GM12892 (cell line): ENCODE data around the gene PLA2G12B.
"Not testable (repeated sequence)": the region's sequence is repeated elsewhere in the genome, so short reads cannot be mapped to it uniquely, and the experiment has no call there.

Source experiments
- DNase-seq: peaks from one replicate; pipeline ENCODE4 v3.0.0; 2011; ENCODE audit not compliant: insufficient read length
- FAIRE-seq: peaks from 2 replicates; lab custom pipeline; 2011; peaks lifted over from hg19 to GRCh38; lab: Jason Lieb, UNC
- POLR2A ChIP-seq: IDR thresholded peaks from 2 replicates; pipeline ENCODE4 v1.6.1; 2011; ENCODE audit warnings: low read depth, low read length, control low read depth
- POLR2AphosphoS5 ChIP-seq: IDR thresholded peaks from 2 replicates; pipeline ENCODE4 v1.6.1; 2011; ENCODE audit warnings: low read depth, low read length, control low read depth
- TAF1 ChIP-seq: IDR thresholded peaks from 2 replicates; pipeline ENCODE4 v1.6.1; 2011; ENCODE audit warnings: low read depth, mild to moderate bottlenecking, control low read depth, low read length, borderline replicate concordance

Gene PLA2G12B

DNA sequence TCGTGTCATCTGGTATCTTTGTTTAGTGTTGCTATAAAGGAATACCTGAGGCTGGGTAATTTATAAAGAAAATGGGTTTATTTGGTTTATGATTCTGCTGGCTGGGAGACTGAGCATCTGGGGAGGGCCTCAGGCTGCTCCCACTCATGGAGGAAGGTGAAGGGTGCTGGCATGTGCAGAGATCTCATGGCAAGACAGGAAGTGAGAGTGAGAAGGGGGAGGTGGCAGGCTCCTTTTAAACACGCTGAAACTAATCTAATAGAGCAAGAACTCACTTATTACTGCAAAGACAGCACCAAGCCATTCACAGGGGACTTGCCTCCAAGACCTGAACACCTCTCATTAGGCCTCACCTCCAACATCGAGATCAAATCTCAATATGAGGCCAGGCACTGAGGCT lies 49.8 kb downstream of the PLA2G12B start:
- no peak for TF ChIP-seq TAF1
- no peak for TF ChIP-seq POLR2AphosphoS5
- no peak for TF ChIP-seq POLR2A
- FAIRE-seq: no peak
- DNase-seq: no peak

DNA sequence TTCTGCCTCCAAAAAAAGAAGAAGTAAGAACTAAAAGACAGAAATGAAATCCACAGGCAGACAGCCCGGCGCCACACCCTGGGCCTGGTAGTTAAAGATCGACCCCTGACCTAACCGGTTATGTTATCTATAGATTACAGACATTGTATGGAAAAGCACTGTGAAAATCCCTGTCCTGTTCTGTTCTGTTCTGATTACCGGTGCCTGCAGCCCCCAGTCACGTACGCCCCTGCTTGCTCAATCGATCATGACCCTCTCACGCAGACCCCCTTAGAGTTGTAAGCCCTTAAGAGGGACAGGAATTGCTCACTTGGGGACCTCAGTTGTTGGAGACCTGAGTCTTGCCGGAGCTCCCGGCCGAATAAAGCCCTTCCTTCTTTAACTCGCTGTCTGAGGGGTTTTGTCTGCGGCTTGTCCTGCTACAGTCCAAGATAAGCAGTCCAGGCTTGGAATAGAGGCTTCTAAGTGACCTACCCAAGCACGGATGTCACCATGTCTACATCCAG lies 50.6 kb downstream of the PLA2G12B start:
- DNase-seq, FAIRE-seq: not testable (repeated sequence)

- DNase-seq (no peak), FAIRE-seq (no peak)
- TF ChIP-seq POLR2A (no peak), TAF1 (no peak)
These were observed 55.1 kb downstream of the PLA2G12B start for GRCh38 chr10:72899545-72899944.

DNA sequence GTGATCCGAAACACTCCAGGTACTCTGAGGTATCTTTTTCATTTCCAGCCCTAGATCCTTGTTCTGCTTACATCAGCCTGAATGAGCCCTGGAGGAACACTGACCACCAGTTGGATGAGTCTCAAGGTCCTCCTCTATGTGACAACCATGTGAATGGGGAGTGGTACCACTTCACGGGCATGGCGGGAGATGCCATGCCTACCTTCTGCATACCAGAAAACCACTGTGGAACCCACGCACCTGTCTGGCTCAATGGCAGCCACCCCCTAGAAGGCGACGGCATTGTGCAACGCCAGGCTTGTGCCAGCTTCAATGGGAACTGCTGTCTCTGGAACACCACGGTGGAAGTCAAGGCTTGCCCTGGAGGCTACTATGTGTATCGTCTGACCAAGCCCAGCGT lies 56.0 kb downstream of the PLA2G12B start:
- DNase-seq (no peak), FAIRE-seq (no peak)
- no peak for TF ChIP-seq POLR2A
- no peak for TF ChIP-seq POLR2AphosphoS5
- no peak for TF ChIP-seq TAF1

DNA sequence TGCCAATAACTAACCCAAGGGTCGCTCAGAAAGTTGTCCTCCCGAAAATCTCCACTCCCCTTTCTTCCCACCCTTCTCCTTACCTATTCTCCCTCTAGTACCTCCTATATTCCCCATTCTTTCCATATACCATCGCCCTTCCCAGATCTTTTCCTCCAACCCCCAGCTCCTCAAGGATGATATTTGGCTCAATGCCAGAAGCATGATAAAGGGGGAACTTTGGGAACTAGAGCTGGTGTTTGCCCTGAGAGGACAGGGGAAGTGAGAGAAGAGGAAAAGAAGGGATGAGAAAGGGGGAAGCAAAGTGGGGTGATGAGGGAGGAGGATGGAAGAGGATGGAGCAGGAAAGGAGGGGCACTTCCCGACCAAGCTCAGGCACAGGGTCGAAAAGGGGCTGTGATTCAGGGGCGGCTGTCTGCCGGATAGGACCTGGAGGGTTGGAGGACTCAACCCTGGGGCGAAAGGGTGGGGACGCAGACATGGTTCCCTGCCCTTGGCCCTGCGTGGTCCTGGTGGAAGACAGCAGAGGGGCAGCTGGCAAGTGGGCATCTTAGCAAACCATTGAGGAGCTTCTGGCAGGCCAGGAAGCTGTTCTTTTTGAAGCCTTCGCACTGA lies 59.3 kb downstream of the PLA2G12B start:
- FAIRE-seq (no peak), DNase-seq (no peak)
- TF ChIP-seq TAF1: no peak
- TF ChIP-seq POLR2AphosphoS5: no peak
- no peak for TF ChIP-seq POLR2A

DNA sequence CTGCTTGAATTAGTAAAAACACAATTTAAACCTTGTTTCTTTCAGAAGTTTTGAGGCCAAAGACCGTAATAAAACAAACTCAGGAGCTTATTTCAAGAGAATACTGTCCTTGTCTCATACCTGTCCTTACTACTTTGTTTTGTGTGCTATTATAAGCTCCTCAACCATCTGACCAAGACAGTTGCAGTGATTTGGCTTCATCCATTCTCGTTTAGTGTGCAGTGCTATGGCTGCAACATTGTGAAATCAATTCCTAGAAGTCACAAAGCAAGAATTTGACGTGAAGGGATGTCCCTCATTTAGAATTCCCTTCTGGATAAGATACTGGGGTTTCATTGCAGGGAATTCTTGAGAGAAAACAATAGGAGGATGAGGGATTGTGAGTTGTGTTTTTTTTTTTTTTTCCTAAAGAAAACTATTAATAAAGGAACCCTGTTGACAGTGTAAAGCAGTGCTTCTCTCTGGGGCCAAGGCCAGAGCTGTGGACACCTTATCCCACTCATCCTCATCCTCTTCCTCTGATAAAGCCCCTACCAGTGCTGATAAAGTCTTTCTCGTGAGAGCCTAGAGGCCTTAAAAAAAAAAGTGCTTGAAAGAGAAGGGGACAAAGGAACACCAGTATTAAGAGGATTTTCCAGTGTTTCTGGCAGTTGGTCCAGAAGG lies 61.3 kb downstream of the PLA2G12B start, which contains the start of gene OIT3:
TSS of gene OIT3 (plus strand) at position 604 of the 663 bp plus-strand sequence. CDS start 60 bp downstream, outside the sequence.
- no peak for FAIRE-seq
- TF ChIP-seq TAF1 (no peak), POLR2A (no peak), POLR2AphosphoS5 (no peak)
- DNase-seq: no peak

DNA sequence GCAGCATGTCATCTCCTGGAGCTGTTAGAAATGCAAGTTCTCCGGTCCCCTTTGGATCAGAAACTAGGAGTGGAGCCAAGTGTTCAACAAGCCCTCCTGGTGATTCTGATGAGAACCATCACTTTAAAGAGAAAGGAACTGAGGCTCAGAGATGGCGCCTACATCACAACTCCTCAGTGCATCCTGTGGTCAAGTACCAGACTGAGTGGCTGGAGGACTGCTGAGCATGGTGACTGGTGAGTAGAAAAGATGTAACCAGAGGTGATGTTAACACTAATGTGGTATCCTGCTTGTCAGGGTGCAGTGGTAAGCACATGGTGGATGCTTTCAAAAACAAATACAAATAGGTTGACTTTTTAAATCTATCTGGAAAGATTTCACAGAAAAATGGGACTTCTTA lies 64.5 kb downstream of the PLA2G12B start:
- TF ChIP-seq POLR2AphosphoS5 (no peak), POLR2A (no peak), TAF1 (no peak)
- no peak for FAIRE-seq
- no peak for DNase-seq

- FAIRE-seq (no peak), DNase-seq (no peak)
These were observed 65.2 kb downstream of the PLA2G12B start for GRCh38 chr10:72889391-72889831.

GRCh38 chr10:72888151-72888638 lies 66.4 kb downstream of the PLA2G12B start:
- FAIRE-seq (no peak), DNase-seq (no peak)
- TF ChIP-seq TAF1 (no peak), POLR2AphosphoS5 (no peak), POLR2A (no peak)

More at GRCh38 chr10:72889391-72889831, 65.2 kb downstream of the PLA2G12B start:
- TF ChIP-seq POLR2AphosphoS5 (no peak), POLR2A (no peak), TAF1 (no peak)

DNA sequence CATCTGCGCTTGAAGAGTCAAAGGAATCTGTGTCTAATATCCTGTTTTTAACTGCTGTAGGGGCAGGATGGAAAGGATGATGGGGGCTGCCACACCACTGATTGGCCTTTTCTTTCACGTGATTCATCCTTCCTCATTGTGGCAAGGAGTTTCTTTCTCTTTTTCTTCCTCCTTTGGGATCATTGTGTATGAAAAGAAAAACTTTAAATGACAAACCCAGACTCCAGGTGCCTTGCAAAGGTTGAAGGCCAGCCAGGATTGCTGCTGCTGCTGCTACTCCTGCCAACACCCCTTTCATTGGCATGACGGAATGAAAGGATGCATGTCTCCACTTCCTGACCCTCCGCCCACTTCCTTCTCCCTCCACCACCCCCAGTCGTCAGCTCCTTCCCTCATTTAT lies 67.6 kb downstream of the PLA2G12B start:
- no peak for DNase-seq
- FAIRE-seq: no peak
- no peak for TF ChIP-seq POLR2A
- TF ChIP-seq TAF1: no peak
- TF ChIP-seq POLR2AphosphoS5: no peak

- no peak for TF ChIP-seq POLR2A
- TF ChIP-seq POLR2AphosphoS5: no peak
- no peak for TF ChIP-seq TAF1
- FAIRE-seq: no peak
- no peak for DNase-seq
These were observed 68.0 kb downstream of the PLA2G12B start for GRCh38 chr10:72886621-72887020.

DNA sequence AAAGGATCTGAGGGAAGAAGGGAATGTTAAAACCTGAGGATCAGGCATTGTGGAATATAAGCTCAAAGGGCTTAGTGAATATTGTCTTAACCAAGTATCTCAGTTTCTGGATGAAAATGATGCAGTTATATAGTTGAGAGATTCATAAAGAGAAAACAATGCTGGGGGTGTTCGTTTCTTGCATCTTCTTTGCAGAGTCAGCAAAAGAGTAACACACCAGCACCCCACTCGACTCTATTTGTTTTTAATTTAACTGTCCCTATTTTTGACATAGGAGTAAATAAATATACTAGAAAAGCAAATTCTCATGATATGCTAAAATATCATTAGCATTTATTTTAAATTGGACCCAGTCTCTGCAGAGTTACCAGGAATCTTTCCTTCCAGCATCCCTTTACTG lies 68.7 kb downstream of the PLA2G12B start:
- no peak for TF ChIP-seq POLR2A
- no peak for TF ChIP-seq TAF1
- no peak for TF ChIP-seq POLR2AphosphoS5
- DNase-seq (no peak), FAIRE-seq (no peak)
